CD14-positive monocyte (primary cell): Measurements from ENCODE around the gene GRIK2. TPM values are rescaled to one million over a fixed set of nuclear protein-coding genes. Genes with fewer than 3 reads are reported as not detected.

Experiments
- DNase-seq, 3 donors: peaks; one replicate each; pipeline ENCODE4 v3.0.0-alpha.2; 2011 to 2022
- H2AFZ ChIP-seq: 2 replicates; pipeline ENCODE4 v1.6.0; 2012; ENCODE audit warnings: mild to moderate bottlenecking, low read depth, low read length, inconsistent platforms; ENCODE audit not compliant: insufficient read depth, poor library complexity, severe bottlenecking
- H3K27ac ChIP-seq, 2 donors: 1 replicate in 1 of 2; 2 replicates in 1 of 2; pipeline ENCODE4 v1.5.1; 2012 to 2013; ENCODE audit warnings: low read length in 2 of 2, control low read depth in 1 of 2, inconsistent platforms in 1 of 2, low read depth in 1 of 2, mild to moderate bottlenecking in 1 of 2
- H3K27me3 ChIP-seq, 2 donors: one replicate each; pipeline versions ENCODE4 v1.6.0 to v1.6.1; 2011 to 2013; ENCODE audit warnings: low read length in 2 of 2; ENCODE audit not compliant: control insufficient read depth in 2 of 2, insufficient read depth in 2 of 2
- H3K36me3 ChIP-seq, 2 donors: replicated peaks in 1 of 2; 1 replicate in 1 of 2; 2 replicates in 1 of 2; pipeline versions ENCODE4 v1.5.1 to v1.6.1; 2012 to 2013; ENCODE audit warnings: low read length in 2 of 2, control low read depth in 1 of 2, inconsistent platforms in 1 of 2, mild to moderate bottlenecking in 1 of 2; ENCODE audit not compliant: insufficient read depth in 2 of 2, control insufficient read depth in 1 of 2
- H3K4me1 ChIP-seq, 2 donors: 1 replicate in 1 of 2; 2 replicates in 1 of 2; pipeline versions ENCODE4 v1.5.1 to v1.6.1; 2012 to 2013; ENCODE audit warnings: low read length in 2 of 2, control low read depth in 1 of 2, inconsistent platforms in 1 of 2, mild to moderate bottlenecking in 1 of 2, moderate library complexity in 1 of 2; ENCODE audit not compliant: insufficient read depth in 2 of 2, control insufficient read depth in 1 of 2
- H3K4me2 ChIP-seq: replicated peaks from 2 replicates; pipeline ENCODE3; 2012; ENCODE audit warnings: low read length, moderate library complexity, mild to moderate bottlenecking; ENCODE audit not compliant: poor library complexity, severe bottlenecking; ENCODE audit errors: extremely low read depth
- H3K4me3 ChIP-seq, 3 experiments: fragments of 200-600 bp in 1 of 3; sonication (generic) in 1 of 3; replicated peaks in 1 of 3; 1 replicate in 2 of 3; 2 replicates in 1 of 3; pipeline ENCODE4 v1.5.1; 2011 to 2013; ENCODE audit warnings: low read length in 3 of 3, mild to moderate bottlenecking in 3 of 3, control low read depth in 2 of 3, low read depth in 2 of 3, inconsistent platforms in 1 of 3, moderate library complexity in 1 of 3
- H3K79me2 ChIP-seq: 2 replicates; pipeline ENCODE4 v1.6.0; 2012; ENCODE audit warnings: mild to moderate bottlenecking, control low read depth, inconsistent platforms, low read length, moderate library complexity; ENCODE audit not compliant: insufficient read depth
- H3K9ac ChIP-seq: 2 replicates; pipeline ENCODE4 v1.6.0; 2017; ENCODE audit warnings: low read length, mild to moderate bottlenecking; ENCODE audit not compliant: insufficient read depth, poor library complexity, severe bottlenecking
- H3K9me3 ChIP-seq, 2 donors: replicated peaks in 1 of 2; 1 replicate in 1 of 2; 2 replicates in 1 of 2; pipeline versions ENCODE4 v1.5.1 to v1.6.1; 2012 to 2013; ENCODE audit warnings: low read length in 2 of 2, control low read depth in 1 of 2; ENCODE audit not compliant: control insufficient read depth in 1 of 2, insufficient read depth in 1 of 2
- H4K20me1 ChIP-seq: 2 replicates; pipeline ENCODE4 v1.6.0; 2012; ENCODE audit warnings: mild to moderate bottlenecking, low read length, control low read depth, moderate library complexity; ENCODE audit not compliant: insufficient read depth
- H3K27ac Mint-ChIP-seq, 7 donors: one replicate each; pipeline ENCODE4 v1.8.0; 2020; ENCODE audit warnings: mild to moderate bottlenecking in 7 of 7, mixed read lengths in 7 of 7, moderate library complexity in 6 of 7, inconsistent platforms in 2 of 7
- H3K27me3 Mint-ChIP-seq, 3 donors: one replicate each; pipeline ENCODE4 v1.8.0; 2021 to 2022; ENCODE audit warnings: low read depth in 3 of 3, mild to moderate bottlenecking in 3 of 3, mixed read lengths in 3 of 3, moderate library complexity in 3 of 3, inconsistent platforms in 1 of 3
- H3K36me3 Mint-ChIP-seq, 2 donors: one replicate each; pipeline ENCODE4 v1.8.0; 2020; ENCODE audit warnings: mixed read lengths in 2 of 2, inconsistent platforms in 1 of 2, mild to moderate bottlenecking in 1 of 2
- H3K4me1 Mint-ChIP-seq: one replicate; pipeline ENCODE4 v1.8.0; 2020; ENCODE audit warnings: mild to moderate bottlenecking, mixed read lengths
- H3K4me3 Mint-ChIP-seq, 2 donors: one replicate each; pipeline ENCODE4 v1.8.0; 2020; ENCODE audit warnings: mild to moderate bottlenecking in 2 of 2, mixed read lengths in 2 of 2, moderate library complexity in 1 of 2
- H3K9me3 Mint-ChIP-seq, 7 donors: one replicate each; pipeline ENCODE4 v1.8.0; 2020 to 2022; ENCODE audit warnings: mixed read lengths in 7 of 7, mild to moderate bottlenecking in 6 of 7, moderate library complexity in 6 of 7, inconsistent platforms in 2 of 7
- CTCF ChIP-seq: fragments of 200-600 bp; IDR thresholded peaks from one replicate; pipeline ENCODE4 v1.8.0; 2022; ENCODE audit warnings: antibody characterized with exemption, mild to moderate bottlenecking
- WGBS: methylation state at CpG from one replicate; pipeline ENCODE4 v1.1.5; 2013; ENCODE audit warnings: missing lambda C conversion rate; ENCODE audit not compliant: insufficient coverage; 5-methylcytosine and 5-hydroxymethylcytosine counted together
- intact Hi-C, 2 donors: fragments of 100-400 bp; cut with micrococcal nuclease; formaldehyde crosslinking; loops; one replicate each; pipeline versions ENCODE4 v1.15.0 to v1.15.1; 2023
- polyA plus RNA-seq, 3 donors: library from polyadenylated mRNA; depleted of rRNA in 1 of 3; unstranded in 2 of 3; stranded (reverse) in 1 of 3; fragments of 300-500 nt in 2 of 3; fragments of >200 nt in 1 of 3; fragmentation: Illumina TruSeq in 2 of 3; gene quantifications; 1 replicate in 2 of 3; 2 replicates in 1 of 3; pipeline ENCODE4 v1.2.3, GENCODE V29; 2012 to 2021

The GRIK2 gene
- polyA plus RNA-seq, 3 donors = not detected

DNA sequence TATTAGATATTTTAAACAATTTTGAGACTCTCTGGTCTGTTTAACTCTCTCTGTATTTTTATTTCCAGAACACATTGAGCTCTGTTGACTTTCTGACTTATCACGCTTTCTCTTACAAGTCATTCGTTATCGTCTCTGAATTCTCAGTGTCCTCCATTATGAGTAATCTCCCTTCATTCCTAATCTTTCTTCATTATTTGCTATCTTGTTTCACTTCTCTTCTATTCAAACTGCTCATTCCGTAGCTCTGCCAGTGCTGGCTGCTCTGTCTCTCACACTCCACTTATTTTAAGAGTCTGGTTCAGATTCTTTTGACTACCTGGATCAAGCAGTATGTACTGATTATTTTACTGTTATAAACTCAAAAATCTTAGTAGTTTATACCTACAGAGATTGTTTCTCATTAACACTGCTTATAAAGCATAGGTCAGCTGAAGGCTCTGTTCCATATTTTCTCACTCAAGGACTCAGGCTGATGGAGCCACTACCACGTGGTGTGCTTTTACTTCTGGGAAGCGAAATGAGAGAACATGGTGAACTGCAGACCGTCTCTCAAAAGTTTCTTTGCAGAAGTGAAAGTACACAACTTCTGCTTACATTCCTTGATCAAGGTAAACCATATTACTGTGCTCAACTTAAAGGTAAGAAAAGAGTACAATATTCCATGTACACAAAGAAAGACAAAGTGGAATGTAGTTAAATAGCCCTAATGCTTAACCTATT is 485.2 kb downstream of the GRIK2 start:
- Histone ChIP-seq H3K79me2 (no peaks in the 10 kb centered on the region), H3K4me1 (no peaks in the 10 kb centered on the region), H3K4me3 (no peak overlapping the region), H2AFZ (no peak overlapping the region), H3K9me3 (no peaks in the 10 kb centered on the region), H3K9ac (no peak overlapping the region), H4K20me1 (no peaks in the 10 kb centered on the region), H3K36me3 (no peaks in the 10 kb centered on the region), H3K27ac (no peak overlapping the region), H3K4me2 (no peak overlapping the region), H3K27me3 (no peaks in the 10 kb centered on the region)
- no peak for TF ChIP-seq CTCF
- Mint-ChIP-seq H3K4me3 (no peak overlapping the region), H3K9me3 (peaks cover 0 to 3% (median 0%) of the 10 kb centered on the region in 7 donors), H3K27ac (no peak overlapping the region), H3K4me1 (no peaks in the 10 kb centered on the region), H3K27me3 (no peaks in the 10 kb centered on the region), H3K36me3 (no peaks in the 10 kb centered on the region)
- WGBS = 67% methylated on average over 4 of the region's 7 CpGs
- no peak for DNase-seq
- intact Hi-C loops = no loop called here

DNA sequence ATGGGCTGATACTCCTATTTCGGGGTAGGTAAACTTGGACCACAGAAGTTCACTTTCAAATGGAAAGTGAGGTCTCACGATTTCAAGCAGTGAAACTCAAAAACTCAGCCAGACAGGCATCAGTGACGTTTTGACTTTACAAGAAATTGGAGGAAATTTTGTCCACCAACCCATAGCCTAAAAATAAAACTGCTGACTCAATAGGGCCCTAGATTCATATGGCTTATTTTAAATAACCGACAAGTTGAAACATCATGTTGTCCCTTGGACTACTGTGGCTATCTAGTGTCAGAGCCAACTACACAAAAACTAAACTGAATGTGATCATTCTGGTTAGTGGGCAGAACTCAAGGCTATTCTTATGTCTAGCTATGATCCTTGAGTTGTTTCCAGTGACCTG is 486.3 kb downstream of the GRIK2 start:
- H3K27ac ChIP-seq = no peak overlapping the region
- TF ChIP-seq CTCF = no peak

More for the DNA sequence above, 486.3 kb downstream of the GRIK2 start:
- Mint-ChIP-seq H3K4me3 (no peak overlapping the region), H3K27ac (no peak overlapping the region), H3K36me3 (no peaks in the 10 kb centered on the region), H3K27me3 (no peaks in the 10 kb centered on the region), H3K4me1 (no peaks in the 10 kb centered on the region), H3K9me3 (peaks cover 0 to 2% (median 0%) of the 10 kb centered on the region in 7 donors)
- 73% methylated on average over 3 of the region's 4 CpGs for WGBS
- Histone ChIP-seq H4K20me1 (no peaks in the 10 kb centered on the region), H3K4me1 (no peaks in the 10 kb centered on the region), H3K4me3 (no peak overlapping the region), H3K27me3 (no peaks in the 10 kb centered on the region), H2AFZ (no peak overlapping the region), H3K9me3 (no peaks in the 10 kb centered on the region), H3K9ac (no peak overlapping the region), H3K36me3 (no peaks in the 10 kb centered on the region), H3K4me2 (no peak overlapping the region), H3K79me2 (no peaks in the 10 kb centered on the region)
- intact Hi-C loops = no loop called here
- DNase-seq = no peak
